NCI-H2171 treated with DMSO at 0.1 percent for 48 hours (cell line): ENCODE data around the gene CDH15.
A peak's percentile ranks its signal among the peaks of the same experiment; 100 is the strongest.

Experiments used
- DNase-seq: peaks from one replicate; lab custom pipeline; 2025; lab: John Stamatoyannopoulos, UW

CDH15 gene, protein sequence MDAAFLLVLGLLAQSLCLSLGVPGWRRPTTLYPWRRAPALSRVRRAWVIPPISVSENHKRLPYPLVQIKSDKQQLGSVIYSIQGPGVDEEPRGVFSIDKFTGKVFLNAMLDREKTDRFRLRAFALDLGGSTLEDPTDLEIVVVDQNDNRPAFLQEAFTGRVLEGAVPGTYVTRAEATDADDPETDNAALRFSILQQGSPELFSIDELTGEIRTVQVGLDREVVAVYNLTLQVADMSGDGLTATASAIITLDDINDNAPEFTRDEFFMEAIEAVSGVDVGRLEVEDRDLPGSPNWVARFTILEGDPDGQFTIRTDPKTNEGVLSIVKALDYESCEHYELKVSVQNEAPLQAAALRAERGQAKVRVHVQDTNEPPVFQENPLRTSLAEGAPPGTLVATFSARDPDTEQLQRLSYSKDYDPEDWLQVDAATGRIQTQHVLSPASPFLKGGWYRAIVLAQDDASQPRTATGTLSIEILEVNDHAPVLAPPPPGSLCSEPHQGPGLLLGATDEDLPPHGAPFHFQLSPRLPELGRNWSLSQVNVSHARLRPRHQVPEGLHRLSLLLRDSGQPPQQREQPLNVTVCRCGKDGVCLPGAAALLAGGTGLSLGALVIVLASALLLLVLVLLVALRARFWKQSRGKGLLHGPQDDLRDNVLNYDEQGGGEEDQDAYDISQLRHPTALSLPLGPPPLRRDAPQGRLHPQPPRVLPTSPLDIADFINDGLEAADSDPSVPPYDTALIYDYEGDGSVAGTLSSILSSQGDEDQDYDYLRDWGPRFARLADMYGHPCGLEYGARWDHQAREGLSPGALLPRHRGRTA

DNA sequence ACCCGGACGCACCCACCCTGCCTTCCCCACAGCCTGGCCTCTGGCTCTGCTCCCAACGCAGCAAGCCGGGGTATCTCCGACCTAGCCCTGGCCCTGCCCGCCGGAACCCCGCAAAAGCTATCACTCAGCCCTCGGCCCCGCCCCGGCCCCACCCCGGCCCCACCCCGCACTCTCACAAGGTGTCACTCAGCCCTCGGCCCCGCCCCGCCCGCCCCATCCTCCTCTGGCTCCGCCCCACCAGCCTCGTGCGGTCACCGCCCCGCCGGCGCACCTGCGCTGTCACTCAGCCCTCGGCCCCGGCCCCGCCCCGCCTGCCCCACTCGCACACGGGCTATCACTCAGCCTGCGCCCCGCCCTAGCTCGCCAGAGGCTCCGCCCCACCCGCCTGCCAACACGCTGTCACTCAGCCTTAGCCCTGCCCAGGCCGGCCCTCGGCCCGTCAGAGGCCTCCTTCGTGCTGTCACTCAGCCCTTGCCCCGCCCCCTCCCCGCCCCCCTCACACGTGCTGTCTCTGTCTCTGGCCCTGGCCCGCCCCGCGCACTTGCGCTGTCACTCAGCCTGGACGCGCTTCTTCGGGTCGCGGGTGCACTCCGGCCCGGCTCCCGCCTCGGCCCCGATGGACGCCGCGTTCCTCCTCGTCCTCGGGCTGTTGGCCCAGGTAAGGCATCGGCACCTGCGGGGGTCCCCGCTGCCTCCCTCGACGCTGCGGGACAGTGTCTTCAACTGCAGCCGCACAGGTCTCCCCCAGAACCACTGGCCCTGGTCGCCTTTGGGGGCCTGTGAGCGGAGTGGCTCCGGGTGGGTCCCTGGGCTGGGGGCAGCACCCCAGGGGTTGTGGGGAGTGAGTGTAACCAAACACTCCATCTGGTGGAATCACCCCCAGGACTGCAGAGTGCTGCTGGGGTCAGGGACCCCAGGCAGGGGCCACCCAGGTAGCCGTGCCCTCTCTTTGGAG, at the start of gene CDH15:
CDH15 (plus strand) TSS at position 533 of the 955 bp plus-strand sequence; CDS start at position 617, 84 bp downstream.
- DNase-seq = peak; percentile 96

DNA sequence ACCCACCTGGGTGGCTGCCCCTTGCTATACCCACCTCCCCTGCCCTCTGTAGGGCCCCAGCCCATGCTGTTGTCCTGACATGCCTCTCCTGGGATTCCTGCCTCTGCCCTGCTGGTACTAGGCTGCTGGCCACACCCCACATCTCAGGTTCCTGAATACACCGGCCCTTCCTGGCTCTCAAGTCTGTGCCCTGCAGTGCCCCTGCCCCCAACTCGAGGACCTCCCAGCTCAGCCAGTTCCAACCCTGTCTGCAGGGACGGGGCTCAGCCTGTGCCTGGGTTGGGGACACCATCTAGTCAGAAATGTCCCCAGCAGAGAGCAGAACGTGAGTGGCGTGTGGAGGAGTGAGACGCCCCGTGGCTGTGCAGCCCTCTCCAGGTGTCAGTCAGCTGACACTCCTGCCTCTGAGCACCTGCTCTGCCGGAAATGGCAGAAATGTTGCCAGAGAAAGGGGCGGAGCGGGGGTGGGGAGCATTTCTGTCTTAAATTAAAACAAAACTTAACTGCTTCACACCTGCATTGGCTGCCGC, 49.2 kb upstream of the CDH15 start:
- peak; percentile 81 for DNase-seq

DNA sequence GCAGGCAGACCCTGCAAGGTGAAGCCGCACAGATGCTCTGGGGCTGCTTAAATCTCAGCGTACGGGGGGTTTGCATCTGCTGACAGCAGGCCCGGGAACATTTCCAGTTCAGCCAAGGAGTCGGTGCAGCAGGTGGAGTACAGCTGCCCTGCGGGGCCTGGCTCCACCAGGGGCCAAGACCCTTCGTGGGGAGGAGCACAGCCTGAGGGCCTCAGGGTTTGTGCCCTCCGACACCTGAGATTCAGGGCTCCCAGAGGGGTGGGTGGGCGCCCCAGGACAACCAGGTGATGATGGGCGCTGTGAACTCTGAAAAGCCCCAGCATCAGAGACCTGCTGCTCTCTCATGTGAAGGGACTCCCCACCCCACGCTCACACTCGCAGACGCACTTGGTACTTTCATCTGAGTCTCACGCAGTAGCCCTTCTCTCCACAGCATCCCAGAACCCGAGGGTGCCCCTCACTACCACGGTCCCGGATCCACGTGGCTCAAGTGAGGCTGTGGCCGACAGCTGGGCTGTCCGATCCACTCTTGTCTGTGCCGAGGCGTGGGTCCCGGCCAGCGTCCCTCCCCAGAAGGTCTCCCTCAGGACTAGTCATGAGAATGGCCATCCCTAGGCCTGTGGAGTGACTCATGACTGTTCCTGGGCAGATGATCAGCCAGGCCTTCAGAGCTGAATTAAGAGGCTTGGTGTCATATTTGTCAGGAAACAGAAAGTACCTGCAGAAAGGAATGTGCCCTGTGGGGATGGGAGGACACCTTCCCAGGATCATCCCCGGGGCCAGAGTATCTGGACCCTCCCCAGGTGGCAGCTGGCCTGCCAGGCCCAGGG, 48.3 kb upstream of the CDH15 start:
- peak; percentile 87 for DNase-seq

DNA sequence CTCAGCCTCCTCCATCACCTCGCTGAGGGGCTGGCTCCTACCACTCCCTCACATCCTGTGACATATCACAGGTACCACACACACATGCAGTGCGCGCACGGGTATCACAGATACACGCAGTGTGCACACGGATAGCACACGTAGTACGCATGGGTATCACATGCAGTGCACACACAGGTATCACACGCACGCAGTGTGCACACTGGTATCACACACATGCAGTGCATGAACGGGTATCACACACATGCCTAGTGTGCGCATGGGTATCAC, 47.8 kb upstream of the CDH15 start:
- no peak for DNase-seq

DNA sequence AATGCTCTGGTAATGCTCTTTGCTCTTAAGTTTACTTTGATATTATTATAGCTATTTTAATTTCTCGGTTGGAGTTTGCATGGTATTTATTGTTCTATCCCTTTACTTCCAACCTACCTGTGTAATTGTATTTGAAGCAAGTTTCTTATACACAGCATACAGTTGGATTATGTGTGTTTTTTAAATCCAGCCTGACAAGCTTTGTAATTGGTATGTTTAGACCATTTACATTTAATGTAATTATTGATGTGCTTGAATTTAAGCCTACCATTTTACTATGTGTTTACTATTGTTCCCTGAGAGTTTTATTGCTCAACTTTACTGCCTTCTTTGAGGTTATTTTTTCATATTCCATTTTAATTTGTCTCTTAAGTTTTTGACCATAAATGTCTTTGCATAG, 42.2 kb upstream of the CDH15 start:
- DNase-seq = no peak

DNA sequence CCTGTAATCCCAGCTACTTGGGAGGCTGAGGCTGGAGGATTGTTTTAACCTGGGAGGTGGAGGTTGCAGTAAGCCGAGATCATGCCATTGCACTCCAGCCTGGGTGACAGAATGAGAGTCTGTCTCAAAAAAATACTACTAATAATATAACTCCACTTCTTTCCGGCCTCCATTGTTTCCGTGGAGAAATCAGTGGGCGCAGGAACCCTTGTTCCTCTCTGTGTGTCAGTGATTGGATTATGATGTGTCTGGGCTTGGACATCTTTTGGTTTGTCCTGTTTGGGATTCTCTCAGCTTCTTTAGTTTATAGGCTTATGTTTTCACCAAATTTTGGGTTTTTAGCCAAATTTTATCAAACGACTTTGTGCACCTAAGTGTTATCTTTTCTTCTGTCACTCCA, 41.1 kb upstream of the CDH15 start:
- DNase-seq = no peak

DNA sequence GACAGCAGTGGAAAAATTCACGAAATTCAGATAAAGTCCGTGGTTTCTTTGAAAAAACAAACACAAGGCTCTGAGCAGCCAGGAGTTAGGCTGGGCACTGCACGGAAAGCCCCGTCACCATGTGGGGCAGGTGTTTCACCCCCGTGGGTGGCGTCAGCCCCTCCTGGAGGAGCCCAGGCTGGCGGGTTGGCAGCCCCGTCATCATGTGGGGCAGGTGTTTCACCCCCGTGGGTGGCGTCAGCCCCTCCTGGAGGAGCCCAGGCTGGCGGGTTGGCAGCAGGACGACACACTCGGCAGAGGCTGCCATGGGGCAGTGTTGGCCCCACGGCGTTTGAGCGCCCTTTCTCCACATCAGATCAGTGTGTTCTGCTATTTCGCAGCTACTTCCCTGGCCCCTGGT, 39.8 kb upstream of the CDH15 start:
- no peak for DNase-seq

DNA sequence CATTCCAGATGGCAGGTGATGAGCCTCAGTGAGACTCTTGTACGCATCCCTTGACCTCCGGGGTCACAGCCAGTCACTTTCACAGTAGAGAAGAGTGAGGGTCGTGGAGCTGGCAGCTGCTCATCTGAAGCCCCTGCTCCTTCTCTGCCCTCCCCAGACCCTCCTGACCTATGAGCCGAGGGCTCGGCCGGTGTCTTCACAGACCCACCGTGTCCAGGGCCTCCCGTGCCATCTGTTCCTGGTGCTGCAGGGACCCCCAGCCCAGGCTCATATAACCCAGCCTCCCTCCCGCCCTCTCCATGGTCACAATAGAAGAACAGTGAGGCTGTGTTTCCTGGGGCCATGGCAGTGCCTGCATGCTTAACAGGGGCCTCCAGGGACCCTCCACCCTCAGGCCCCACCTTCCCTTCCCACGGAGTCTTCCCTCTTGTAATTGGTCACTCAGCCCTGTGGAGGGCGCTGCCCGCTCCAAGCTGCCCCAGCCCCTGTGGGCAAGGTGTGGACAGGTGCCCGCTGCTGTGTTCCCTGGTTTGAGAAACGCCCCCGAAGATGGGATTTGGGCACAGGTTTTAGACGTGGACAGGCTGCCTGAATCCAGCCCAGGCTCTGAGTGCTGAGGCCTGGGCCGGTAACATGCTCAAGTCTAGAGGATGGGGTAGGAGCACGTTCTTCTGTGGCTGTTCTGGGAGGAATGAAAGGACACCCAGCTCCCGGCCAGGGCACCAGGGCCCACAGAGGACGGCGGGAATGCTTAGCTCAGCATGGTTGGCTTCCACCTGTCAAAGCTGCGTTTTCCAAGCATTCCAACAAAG, 39.1 kb upstream of the CDH15 start:
- DNase-seq = no peak

DNA sequence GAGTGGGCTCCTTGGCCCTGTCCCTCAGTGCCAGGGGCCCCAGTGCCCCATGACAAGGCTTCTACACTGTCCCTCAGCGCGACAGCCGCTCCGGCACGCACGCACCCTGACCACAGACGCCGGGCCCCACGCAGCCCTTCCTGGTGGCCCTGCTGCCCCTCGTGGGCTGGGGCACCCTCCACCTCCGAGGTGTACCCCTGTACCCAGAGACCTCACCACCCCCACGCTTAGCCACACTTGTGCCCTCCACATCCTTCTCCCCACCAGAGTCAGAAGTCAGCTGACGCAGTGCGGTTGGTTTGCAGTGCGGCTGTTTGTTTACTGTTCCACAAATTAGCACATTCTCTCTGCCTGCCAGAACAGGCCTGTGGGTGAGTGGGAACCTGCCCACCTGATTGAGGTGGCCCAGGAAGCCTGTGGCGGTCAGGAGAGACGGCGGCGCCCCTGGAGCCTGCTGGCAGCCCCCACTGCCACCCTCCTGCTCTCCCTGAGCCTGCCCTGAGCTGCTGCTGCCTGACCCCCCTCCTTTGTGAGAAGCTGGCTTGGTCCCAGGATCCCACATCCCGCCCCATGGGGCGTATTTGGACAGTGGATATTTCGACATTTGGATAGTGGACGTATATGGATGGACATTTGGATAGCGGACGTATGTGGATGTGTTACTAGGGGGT, 38.0 kb upstream of the CDH15 start:
- no peak for DNase-seq

DNA sequence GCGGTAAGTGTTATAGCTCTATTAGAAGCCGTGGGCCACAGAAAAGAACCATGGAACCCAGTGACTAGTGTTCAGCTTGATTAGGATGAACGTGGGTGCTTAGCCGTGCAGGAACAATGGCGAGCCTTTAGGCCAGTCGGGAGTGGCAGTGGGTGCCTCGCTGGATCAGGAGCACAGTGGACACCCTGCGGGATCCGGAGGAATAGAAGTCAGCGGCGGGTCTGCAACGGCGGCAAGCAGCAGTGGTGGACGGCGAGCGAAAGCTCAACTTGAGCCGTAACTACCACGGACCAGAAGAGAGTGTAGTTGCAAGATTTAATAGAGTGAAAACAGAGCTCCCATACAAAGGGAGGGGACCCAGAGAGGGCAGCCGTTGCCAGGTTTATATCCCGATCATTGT, 37.3 kb upstream of the CDH15 start:
- no peak for DNase-seq

DNA sequence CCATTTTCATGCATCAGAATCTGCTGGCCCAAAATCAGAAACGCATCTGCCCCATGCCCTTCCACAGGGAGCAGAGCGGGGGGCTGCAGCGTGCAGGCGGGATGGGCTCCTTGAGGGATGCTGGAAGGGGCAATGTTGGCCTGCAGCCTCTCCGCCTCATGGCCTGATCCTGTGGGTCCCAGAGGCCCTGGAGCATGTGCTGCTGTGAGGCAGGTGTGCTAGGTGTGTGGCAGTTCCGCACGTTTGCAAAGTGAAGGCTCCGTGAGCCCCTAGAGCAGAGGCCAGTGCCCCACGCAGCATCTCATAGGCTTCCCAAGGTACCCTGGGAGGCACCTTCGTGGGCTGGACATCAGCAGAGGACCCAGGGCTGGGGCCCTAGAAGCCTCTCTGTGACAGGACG, 36.4 kb upstream of the CDH15 start:
- no peak for DNase-seq

DNA sequence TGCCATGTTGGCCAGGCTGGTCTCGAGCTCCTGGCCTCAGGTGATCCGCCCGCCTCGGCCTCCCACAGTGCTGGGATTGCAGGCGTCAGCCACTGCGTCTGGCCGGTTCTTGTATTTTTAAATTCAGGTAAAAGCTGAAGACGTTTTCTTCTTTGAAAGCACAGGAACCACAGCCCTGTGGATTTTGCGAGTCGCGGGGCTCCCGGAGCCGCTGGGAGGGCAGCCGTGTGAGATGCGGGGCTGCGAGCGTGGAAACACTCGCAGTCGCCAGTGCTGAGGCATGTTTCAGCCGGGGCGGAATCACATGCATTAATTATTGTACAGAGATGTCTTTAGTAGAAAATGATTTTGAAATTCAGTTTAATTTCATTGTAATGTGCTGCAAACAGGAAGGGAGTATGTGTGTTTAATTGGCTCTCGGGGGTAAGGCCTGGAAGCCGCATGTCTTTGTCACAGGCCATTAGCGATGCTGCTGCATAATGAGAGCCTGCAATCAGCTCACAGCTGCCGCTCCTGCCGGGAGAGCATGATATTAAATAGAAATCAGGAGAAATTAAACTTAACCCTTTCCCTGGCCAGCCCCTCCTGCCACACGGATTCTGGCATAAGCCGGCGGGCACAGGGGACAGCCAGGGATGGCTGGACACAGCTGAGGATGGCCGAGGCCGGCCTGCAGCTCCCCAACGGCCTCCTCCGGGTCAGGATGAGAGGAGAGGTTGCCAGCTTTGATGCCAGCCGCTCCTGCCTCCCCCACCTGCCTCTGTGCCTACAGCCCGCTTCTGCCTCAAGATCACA, 35.4 kb upstream of the CDH15 start:
- DNase-seq = peak; percentile 41

DNA sequence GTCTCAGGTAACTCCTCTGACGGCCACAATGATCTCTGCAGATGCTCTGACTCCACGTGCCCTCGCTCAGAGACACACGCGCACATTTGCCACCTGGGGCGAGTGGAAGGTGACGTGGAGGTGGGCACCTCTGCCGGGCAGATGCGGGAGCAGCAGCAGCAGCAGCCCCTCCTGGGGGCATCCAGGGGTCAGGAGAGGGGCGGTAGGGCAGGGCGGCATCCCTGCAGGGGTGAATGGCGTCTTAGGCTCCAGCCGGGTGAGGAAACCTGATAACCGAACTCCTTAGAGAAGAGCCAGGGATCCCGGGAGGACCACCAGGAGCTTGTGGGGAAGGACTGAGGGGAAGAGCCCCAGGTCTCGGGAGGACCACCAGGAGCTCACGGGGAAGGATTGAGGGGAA, 34.6 kb upstream of the CDH15 start:
- DNase-seq = no peak

DNA sequence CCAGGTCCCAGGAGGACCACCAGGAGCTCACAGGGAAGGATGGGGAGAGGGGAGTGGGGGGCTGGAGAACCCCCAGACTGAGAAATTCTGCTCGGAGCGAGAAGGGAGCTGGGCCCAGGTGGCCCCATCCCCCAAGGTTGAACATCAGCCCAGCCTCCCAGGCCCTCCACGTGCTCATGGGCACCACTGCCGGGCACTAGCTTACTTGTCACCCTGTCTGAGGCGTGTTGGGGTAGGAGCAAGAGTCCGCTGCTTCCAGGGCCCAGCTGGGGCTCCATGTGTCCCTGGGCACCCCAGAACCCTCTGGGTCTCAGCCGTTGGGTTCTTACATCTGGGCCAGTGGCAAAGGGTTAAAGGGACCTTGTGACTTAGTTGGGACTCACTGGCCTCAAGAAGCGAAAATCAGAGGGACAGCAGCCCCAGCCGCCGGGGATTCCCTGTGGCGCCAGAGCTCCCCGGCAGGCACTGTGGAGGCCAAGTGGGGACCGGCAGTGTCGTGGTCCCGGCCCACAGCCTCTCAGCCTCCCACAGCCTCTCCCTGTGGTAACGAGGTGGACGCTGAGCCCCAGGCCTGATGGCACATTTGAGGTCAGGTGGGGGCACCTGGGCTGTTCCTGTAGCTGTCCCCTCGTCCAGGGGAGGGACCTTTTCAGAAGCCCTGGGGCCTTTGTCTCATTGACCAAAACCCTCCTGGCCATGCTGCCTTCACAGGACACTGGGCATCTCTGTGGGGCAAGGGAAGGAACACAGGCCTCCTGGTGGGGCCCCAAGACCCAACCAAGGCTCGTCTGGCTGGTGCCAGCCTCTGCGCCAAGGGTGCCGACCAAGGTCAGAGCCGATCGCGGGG, 33.7 kb upstream of the CDH15 start:
- DNase-seq = no peak

DNA sequence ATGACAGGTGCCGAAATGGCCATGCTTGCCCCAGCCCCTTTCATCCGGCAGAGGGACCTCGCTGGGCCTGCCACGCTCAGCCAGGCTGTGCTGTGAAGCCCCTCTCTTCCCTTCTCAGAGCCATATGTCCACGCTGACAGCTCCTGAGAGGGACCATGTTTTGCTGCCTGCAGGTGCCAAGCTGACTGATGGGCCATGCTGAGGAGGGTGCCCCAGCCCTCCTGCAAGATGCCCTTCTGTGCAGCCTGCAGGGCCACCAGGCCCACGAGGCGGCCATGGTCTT, 33.1 kb upstream of the CDH15 start:
- no peak for DNase-seq

DNA sequence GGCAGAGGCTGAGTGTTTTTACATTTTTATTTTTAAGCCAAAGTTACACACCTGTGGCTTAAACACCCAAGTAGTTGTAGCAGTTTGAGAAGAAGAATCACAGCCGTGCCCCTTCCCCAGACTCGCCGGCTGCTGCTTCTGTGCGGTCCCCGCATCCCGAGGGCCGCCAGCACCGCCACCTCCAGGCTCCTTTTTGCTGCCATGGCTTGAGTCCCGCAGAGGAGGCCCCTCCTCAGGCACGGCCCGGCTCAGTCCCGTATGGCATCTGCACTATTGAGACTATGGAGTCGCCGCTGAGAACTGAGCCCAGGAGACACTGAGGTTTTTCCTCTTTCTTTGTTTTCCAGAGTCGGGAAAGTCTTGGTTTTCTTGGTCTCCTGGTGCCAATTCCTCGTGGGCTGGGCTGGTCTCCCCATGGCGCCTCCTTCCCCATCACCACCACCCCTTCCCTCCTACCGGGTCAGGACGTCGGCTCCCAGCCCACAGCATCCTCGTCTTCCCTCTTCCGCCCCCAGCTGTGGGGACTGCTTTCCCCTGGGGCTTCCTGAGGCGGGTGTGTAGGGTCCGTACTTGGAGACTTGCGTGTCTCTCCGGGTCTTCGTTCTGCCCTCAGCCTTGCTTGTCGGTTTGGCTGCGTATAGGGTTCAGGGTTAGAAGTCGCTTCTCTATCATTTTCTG, 32.6 kb upstream of the CDH15 start:
- DNase-seq = no peak

DNA sequence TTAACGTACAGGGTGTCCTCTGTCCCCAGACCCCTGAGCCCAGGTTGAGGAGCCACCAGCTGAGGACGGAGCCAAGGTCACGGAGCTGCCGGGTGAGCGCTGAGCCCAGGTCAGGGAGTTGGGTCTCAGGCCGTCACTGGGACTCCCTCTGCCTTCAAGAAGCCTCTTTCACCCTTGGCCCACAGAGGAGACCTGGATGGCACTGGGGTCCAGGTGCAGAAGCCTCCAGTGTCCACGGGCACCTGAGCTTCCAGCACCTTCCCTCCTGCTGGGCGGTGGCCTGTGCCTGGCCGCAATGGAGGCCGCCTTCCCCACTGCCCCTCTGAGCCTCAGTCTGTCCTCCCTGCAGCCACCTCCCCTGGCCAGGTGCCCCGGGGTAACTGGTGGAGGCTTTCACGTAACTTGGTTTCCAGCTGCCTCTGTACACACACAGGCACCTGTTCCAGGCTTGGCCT, 31.6 kb upstream of the CDH15 start:
- DNase-seq = no peak

DNA sequence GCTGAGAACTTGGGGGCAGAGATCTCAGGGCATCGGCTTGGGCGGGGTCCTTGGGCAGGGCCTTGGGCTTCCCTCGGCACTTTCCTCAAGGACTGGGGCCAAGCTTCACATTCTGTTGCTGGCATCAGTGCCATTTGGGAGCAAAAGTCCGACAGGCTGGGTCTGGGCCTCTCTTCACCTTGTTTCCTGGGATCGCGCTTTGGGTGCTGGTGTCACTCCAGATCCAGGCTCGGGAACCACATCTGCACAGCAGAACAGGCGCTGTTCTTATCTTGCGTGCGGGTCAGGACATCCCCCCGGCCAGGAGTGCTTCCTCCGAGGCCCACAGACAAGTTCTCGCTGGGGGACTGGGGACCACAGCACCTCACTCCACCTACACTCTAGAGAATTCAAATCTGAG, 31.1 kb upstream of the CDH15 start:
- DNase-seq = no peak
